Measurements from ENCODE around the gene TP53I3. TPM values are rescaled to one million over a fixed set of nuclear protein-coding genes. Genes with fewer than 3 reads are reported as not detected.
A peak's percentile ranks its signal among the peaks of the same experiment; 100 is the strongest.

TP53I3 gene
- total RNA-seq, 2 experiments from 2014 or later: 1.8 to 2.6 TPM

DNA sequence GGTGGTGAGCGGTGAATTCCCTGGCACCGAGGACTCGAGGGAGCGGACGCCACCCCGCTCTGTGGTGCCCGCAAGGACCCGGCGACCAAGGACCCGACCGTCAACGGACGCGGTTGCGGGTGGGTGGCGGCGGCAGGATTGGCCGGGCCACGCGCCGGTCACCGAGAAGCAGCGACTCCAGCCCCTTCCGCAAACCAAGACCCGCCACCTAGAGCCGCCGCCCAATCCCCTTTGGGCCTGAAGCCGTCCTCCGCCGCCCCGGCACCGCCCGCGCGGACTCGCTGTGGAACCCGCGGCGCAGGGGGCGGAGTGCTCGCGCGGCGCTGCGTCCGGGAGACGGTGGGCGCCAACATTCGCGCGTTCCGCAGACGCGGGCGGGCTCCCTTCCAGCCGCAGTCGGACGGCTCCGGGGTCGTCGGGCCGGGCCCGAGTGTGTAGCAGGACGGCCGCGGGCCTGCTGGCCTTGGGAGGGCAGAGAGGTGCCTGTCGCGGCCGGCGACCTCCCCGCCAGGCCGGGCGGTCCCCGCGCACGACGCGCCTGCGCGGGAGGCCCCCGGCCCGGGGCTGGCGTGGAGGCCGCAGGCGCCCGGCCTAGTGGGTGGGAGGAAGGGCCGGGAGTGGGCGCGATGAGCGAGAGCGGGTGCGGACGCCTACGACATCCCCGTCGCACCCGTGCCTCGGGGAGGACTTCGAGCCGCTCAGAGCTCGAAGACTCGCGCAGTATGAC is 38.7 kb upstream of the TP53I3 start, which contains the start of the genes FAM228B and PFN4:
Gene FAM228B (plus strand): TSS at position 275 of the 727 bp plus-strand sequence. CDS start 893 bp downstream, outside the sequence.
Gene PFN4 (minus strand): TSS at position 140 of the 727 bp plus-strand sequence. CDS start 799 bp downstream, outside the sequence.
- Mint-ChIP-seq H3K4me1 (ENCODE audit: low read depth) (peaks cover 17% of the 10 kb centered on the region), H3K36me3 (ENCODE audit: low read depth) (no peaks in the 10 kb centered on the region), H3K27me3 (no peaks in the 10 kb centered on the region), H3K27ac (peak within 1 kb of the TSS; percentile 71), H3K9me3 (no peaks in the 10 kb centered on the region), H3K4me3 (peak within 1 kb of the TSS; percentile 78)
- ChIA-PET CTCF (interaction anchor here (0.6 to 2.7 kb wide), 6 partner anchors 12 to 1254 kb away, joined by 3 to 18 read pairs (median 4); partner anchors contain the start of genes ATAD2B and TP53I3), POLR2A (interaction anchor here (0.7 to 2.2 kb wide), 5 partner anchors 12 to 303 kb away, joined by 3 to 7 read pairs (median 5); partner anchors contain the start of genes ATAD2B and TP53I3)
- peak; percentile 92 for ATAC-seq
- TF ChIP-seq, protein P1, sequence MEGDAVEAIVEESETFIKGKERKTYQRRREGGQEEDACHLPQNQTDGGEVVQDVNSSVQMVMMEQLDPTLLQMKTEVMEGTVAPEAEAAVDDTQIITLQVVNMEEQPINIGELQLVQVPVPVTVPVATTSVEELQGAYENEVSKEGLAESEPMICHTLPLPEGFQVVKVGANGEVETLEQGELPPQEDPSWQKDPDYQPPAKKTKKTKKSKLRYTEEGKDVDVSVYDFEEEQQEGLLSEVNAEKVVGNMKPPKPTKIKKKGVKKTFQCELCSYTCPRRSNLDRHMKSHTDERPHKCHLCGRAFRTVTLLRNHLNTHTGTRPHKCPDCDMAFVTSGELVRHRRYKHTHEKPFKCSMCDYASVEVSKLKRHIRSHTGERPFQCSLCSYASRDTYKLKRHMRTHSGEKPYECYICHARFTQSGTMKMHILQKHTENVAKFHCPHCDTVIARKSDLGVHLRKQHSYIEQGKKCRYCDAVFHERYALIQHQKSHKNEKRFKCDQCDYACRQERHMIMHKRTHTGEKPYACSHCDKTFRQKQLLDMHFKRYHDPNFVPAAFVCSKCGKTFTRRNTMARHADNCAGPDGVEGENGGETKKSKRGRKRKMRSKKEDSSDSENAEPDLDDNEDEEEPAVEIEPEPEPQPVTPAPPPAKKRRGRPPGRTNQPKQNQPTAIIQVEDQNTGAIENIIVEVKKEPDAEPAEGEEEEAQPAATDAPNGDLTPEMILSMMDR (IDR thresholded peaks at IDR 0.05): no peak
- intact Hi-C loops (cut with micrococcal nuclease): no loop called here
- DNase-seq: peak; percentile 76

DNA sequence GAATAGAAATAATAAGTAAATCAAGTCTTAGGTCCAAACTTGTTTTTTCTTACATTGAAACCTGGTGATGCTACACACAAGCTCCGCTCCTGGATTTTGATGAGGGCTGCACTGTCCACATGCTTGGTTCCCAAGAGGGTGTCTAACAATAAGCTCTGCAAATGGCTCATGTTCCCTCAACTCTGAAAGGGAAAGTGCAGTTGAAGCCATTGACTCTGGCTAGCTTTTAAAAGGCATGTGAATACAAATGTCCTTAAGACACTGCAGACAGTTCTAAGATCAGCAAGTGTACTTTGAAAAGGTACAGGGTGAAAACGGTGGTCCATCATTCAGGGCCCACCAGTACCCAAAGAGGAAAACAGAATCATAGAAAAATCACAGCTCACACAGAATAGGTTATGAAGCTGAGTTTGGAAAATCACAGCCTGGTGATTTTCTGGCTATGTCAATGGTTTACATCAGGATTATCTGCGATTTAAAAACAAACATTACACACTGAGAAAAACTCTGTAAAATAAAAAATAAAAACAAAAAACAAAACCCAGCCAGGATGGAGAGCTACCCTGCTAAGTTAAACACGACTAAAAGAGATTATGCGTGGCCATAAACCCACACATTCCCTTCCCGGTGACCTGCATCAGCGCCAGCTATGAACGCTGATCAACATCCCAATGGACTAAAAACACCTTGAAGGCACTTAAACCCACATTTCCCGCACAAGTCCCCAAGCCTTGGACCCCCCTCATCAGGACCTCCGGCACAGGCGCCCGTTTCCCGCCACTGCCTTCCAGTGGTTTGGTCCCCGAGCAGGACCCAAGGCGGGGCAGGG is 37.9 kb upstream of the TP53I3 start:
- Mint-ChIP-seq H3K9me3 (no peaks in the 10 kb centered on the region), H3K36me3 (ENCODE audit: low read depth) (no peaks in the 10 kb centered on the region), H3K4me1 (ENCODE audit: low read depth) (peaks cover 17% of the 10 kb centered on the region), H3K4me3 (peak overlapping the region; percentile 71), H3K27me3 (no peaks in the 10 kb centered on the region), H3K27ac (peak overlapping the region; percentile 71)
- ATAC-seq (no peak), DNase-seq (no peak)
- intact Hi-C loops (cut with micrococcal nuclease): no loop called here
- ChIA-PET POLR2A (interaction anchor here (0.6 to 2.2 kb wide), 6 partner anchors 11 to 302 kb away, joined by 3 to 6 read pairs (median 3); partner anchors contain the start of gene TP53I3), CTCF (interaction anchor here (0.6 to 1.3 kb wide), 6 partner anchors 11 to 1255 kb away, joined by 3 to 8 read pairs (median 4); partner anchors contain the start of gene TP53I3)
- TF ChIP-seq, protein P1 (IDR thresholded peaks at IDR 0.05): no peak

DNA sequence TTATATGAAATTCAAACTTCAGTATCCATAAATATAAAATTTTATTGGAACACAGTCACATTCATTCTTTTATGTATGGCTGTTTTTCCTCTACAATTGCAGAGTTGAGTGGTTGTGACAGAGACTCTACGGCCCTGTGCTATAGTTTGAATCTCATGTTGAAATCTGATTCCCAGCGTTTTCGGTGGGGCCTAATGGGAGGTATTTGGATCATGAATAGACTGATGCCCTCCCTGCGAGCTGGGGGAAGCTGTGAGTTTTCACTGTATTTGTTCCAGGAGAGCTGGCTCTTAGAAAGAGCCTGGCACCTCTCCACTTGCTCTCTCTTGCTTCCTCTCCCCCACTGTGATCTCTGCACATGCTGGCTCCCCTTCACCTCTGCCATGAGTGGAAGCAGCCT is 36.8 kb upstream of the TP53I3 start:
- H3K4me3 Mint-ChIP-seq: no peak overlapping the region
- POLR2A ChIA-PET: interaction anchor here (0.6 to 2.2 kb wide), 4 partner anchors 10 to 217 kb away, joined by 3 to 6 read pairs (median 4); partner anchors contain the start of gene TP53I3
- intact Hi-C loops (cut with micrococcal nuclease): no loop called here
- H3K4me1 Mint-ChIP-seq (ENCODE audit: low read depth): peaks cover 13% of the 10 kb centered on the region
- no peaks in the 10 kb centered on the region for H3K27me3 Mint-ChIP-seq
- H3K9me3 Mint-ChIP-seq: no peaks in the 10 kb centered on the region
- no peak for DNase-seq
- CTCF ChIA-PET: interaction anchor here (1.2 kb wide), 2 partner anchors 38 to 297 kb away, joined by 3 to 4 read pairs; no protein-coding TSS in a partner anchor
- no peak for ATAC-seq
- H3K27ac Mint-ChIP-seq: no peak overlapping the region
- no peaks in the 10 kb centered on the region for H3K36me3 Mint-ChIP-seq (ENCODE audit: low read depth)
- TF ChIP-seq, protein P1 (IDR thresholded peaks at IDR 0.05): no peak

DNA sequence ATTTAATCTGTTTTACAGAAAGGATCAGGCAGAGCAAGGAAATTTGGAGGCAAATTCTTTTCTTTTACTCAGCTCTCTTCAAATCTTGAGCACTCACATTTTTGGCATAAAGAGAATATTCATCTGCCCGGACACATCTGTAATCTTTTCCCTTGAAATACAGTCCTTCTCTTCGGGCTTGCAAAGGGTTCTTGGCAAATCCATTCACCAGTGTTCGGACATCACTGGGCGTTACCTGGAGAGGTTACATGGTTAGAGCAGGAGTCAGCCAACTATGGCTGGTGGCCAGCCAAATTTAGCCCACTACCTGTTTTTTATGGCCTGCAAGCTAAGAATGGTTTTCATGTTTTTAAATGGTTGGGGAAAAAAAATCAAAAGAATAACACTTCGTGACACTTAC is 36.4 kb upstream of the TP53I3 start:
- POLR2A ChIA-PET: interaction anchor here (2.2 kb wide), 1 partner anchor 37 kb away, joined by 5 read pairs; the partner anchor contains the start of gene TP53I3
- intact Hi-C loops (cut with micrococcal nuclease): no loop called here

More for the DNA sequence above, 36.4 kb upstream of the TP53I3 start:
- ATAC-seq (no peak), DNase-seq (no peak)
- Mint-ChIP-seq H3K27ac (no peak overlapping the region), H3K4me1 (ENCODE audit: low read depth) (peaks cover 13% of the 10 kb centered on the region), H3K4me3 (no peak overlapping the region), H3K27me3 (no peaks in the 10 kb centered on the region), H3K9me3 (no peaks in the 10 kb centered on the region), H3K36me3 (ENCODE audit: low read depth) (no peaks in the 10 kb centered on the region)
- TF ChIP-seq, protein P1 (IDR thresholded peaks at IDR 0.05): no peak
- CTCF ChIA-PET: interaction anchor here (0.8 to 1.2 kb wide), 3 partner anchors 37 to 297 kb away, joined by 3 to 4 read pairs (median 3); no protein-coding TSS in a partner anchor

All from activated CD8-positive, alpha-beta T cell treated with anti-CD3 and anti-CD28 coated beads for 36 hours (primary cell).